HT1080 (cell line): Measurements from ENCODE around the gene CHRNA4. TPM values are rescaled to one million over a fixed set of nuclear protein-coding genes. Genes with fewer than 3 reads are reported as not detected.

Experiments used
- DNase-seq: peaks from one replicate; pipeline ENCODE4 v3.0.0-alpha.2; 2015; ENCODE audit warnings: low read depth
- small RNA-seq: library from RNA; depleted of rRNA; stranded (forward); fragments of <200 nt; gene quantifications from one replicate; pipeline ENCODE3, GENCODE V24; 2014
- total RNA-seq: library from RNA; depleted of rRNA; stranded (reverse); fragments of >200 nt; shearing (Covaris generic); gene quantifications from 2 replicates; pipeline ENCODE4 v1.2.3, GENCODE V29; 2014; rRNA removed

The CHRNA4 gene
- total RNA-seq, 1 experiment from 2014 or later, result not detected

DNA sequence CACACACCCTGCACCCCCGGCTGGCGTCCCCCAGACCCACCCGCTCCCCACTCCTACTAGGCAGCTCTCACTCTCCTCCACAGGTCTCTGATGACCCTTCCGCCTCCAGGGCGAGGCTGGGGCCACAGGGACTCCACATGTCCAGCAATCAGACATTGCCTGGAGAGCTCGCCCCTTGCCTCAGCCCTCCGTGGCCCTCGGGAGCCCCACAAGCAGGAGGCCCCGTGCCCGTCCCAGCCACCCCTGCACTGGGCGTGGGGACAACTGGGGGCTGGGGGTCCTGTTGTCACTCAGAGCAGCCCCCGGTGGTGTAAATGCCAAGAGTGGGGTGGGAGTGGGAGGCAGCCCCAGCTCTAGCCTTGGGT, 66.6 kb downstream of the CHRNA4 start:
- DNase-seq, result no peak

DNA sequence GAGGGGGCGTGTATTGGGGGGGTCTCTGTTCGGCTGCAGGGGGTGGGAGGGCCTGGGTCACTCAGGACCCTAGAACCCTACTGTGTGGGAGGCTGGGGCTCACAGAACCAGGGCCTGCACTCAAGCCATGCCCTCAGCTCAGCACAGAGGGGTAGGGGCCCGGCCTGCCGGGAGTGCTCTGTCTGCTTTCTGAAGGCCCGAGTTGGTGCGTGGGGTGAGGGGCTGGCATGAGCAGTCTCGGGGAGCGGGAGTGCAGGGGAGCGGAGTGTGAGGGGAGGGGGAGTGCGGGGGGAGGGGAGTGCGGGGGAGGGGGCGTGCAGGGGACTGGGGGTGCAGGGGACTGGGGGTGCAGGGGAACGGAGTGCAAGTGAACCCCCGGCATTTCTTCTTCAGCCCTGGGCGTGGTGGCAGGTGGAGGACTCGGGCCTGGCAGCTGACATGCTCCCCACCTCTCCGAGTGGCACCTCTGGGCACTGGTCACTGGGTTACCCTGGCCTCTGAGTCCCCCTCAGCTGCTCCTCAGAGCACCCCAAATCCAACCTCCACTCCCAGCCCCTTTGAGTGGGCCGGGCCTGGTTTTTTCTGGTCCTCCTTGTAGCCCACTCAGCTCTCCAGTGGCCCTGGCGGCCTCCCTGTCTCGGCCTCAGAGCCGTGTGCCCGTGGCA, 67.1 kb downstream of the CHRNA4 start:
- DNase-seq, result no peak

DNA sequence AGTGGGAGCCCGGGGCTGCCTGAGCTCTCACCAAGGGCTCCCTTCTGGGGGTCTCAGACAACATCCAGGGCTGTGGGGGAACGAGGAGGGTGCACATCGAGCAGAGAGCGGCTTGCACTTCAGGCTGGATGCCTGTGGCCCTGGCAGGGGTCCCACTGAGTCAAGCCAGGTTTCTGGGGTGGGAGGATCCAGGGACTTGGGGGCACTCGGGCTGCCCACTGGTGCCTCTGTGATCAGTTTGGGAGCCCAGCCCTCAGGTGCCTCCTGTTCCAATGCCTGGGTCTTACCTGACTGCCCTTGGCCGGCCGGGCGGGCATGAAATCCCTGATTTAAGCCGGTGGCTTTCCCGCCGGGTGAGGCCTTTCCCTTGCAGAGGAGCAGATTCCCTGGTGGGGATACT, 67.7 kb downstream of the CHRNA4 start:
- no peak for DNase-seq

Small RNA genes lying within 50 kb of the gene (small RNA-seq; reads per million reads assigned to genes)
- gene RNU6-994P, result not detected

Other genes starting within 250 kb of the CHRNA4 start
- 22.4 and 35.1 TPM in 2 replicates for gene YTHDF1, start 145.2 kb downstream of the CHRNA4 start, total RNA-seq
- gene BIRC7, start 125.4 kb downstream of the CHRNA4 start, total RNA-seq, result not detected in 2 replicates
- gene NKAIN4, start 106.9 kb downstream of the CHRNA4 start, total RNA-seq, result not detected in 2 replicates
- 62.1 and 64.7 TPM in 2 replicates for gene ARFGAP1, start 88.5 kb downstream of the CHRNA4 start, total RNA-seq
- gene COL20A1, start 68.2 kb downstream of the CHRNA4 start, total RNA-seq, result not detected in 2 replicates
- gene KCNQ2, start 111.3 kb upstream of the CHRNA4 start, total RNA-seq, result under 0.01 and 0.23 TPM in 2 replicates
- gene EEF1A2, start 137.7 kb upstream of the CHRNA4 start, total RNA-seq, result 203 and 276 TPM in 2 replicates
- gene PPDPF, start 159.4 kb upstream of the CHRNA4 start, total RNA-seq, result 35.3 and 143 TPM in 2 replicates
- not detected in 2 replicates for gene PTK6, start 176.0 kb upstream of the CHRNA4 start, total RNA-seq
- gene SRMS, start 186.4 kb upstream of the CHRNA4 start, total RNA-seq, result not detected in 2 replicates
- not detected in 2 replicates for gene FNDC11, start 192.8 kb upstream of the CHRNA4 start, total RNA-seq
- gene HELZ2, start 212.9 kb upstream of the CHRNA4 start, total RNA-seq, result 10.8 and 11.7 TPM in 2 replicates